Right forelimb (tissue), 1 donor: ENCODE measurements around the gene FEM1B.
"Not testable (repeated sequence)": the region's sequence is repeated elsewhere in the genome, so short reads cannot be mapped to it uniquely, and the experiment has no call there.

ENCODE experiments used
- DNase-seq: peaks from one replicate; pipeline ENCODE4 v3.0.0-alpha.2; 2018

FEM1B gene

DNA sequence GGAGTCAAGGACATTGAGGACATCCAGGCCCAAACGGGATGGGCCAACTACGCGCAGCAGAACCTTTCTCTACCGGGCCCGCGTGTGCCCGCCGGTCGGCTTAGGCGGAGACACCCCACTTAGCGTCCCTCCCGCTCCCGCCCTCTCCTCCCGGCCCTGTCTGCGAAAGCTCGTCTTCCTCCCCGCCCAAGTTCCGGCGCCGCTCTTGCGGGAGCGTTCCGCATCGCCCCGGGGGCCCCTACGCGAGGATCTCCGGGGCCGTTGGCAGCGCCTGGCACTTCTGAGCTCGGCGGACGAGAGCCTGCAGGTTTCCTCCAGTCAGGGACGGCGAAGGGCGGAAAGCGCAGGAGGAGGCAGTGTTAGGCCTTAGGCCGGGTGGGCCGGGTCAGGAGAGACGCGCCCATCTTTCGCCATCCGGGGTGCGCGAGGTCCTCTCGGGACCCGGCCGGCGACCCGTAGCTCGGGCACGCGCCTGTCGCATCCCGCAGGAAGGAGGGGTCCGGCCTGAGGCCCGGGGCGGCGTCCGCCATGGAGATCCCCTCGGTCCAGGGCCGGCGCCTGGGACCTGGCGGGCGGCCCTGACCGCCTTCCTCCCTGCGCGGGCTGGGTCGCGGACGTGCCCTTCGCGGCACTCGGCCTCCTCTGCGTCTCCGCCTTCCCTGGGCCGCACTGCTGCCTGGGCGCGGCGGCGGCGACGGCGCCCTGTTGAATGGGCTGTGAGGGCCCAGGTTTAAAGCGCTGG, at the start of gene FEM1B:
TSS of gene FEM1B (plus strand) at position 143 of the 742 bp plus-strand sequence. CDS start 673 bp downstream, outside the sequence.
- peak; percentile 96 for DNase-seq

DNA sequence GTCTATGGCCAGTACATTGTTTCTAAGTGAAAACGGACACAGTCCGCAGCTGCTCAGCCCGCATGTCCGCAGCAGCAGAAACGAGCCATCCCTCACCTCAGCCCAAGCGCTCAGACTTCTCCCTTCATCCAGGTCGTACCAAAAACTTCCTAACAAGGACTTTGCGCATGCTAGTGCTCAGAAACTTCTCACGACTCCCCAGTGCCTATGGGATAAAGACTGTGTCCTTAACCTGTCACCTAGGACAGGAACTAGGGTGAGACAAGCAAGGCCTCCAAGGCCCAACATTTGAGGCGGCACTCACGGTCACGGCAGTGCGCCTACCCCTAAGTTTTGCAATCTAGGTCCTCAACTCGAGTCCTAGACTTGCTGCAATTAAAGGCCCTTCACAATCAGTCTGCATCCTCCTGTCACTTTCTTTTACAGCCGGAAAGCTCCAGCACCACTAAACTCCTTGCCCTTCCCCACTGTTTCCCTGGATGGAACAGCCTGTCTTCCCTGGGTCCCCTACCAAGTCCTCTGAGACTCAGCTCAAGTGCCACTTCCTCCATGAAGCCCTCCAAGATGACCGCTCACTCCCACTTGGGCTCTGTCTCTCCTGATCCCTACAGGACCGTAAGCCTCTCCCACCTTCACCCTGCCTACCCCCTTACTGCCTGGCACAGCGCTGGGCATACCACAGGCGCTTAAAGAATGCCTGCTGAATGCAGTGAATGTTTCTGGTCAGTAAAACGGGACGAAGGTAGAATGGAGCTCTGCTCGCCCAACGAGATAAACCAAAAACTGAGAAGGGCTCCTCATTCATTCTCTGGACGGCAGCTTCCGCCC, 49.2 kb upstream of the FEM1B start:
- DNase-seq = no peak

GRCh38 chr15:68228971-68229385, 48.6 kb upstream of the FEM1B start:
- DNase-seq = peak; percentile 64

DNA sequence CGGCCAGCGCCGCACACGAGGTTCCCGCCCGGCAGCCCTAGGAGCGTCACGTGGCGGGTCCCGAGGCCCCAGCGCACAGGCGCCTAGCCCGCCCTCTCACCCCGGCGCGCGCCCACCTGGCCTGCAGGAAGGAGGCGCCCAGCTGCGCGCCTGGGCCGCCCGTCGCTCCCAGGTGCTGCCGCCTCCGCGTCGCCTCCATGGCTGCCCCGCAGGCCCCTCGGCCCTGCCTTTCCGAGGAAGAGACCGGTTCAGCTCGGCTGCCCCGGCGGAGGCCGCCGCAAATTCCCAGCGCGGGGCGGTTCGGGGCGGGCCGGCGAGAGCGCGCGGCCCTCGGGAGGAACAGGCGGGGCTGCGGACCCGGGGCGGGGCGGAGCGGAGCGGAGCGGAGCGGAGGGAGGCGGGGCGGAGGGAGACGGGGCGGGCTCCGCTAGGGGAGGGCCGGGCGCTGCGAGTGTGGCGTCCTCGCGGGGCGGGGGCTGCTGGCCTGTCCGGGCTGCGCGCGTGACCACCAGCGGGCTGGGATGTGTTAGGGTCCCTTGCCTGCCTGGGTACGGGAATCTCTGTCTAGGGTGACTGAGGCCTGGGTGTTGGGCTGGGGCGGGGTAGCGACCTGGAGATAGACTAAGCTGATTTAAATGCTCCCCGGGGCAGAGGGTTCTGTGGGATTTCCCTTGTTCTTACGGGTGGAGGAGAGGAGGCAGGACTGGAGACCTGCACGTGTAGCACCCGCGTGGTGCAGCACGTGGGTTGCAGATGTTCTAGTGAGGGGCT, 48.0 kb upstream of the FEM1B start, which contains the start of gene CLN6:
TSS of gene CLN6 (minus strand) at position 343 of the 771 bp plus-strand sequence. CDS start at position 199, 144 bp downstream.
- peak; percentile 89 for DNase-seq

GRCh38 chr15:68230157-68231100, 47.1 kb upstream of the FEM1B start:
- DNase-seq = no peak

DNA sequence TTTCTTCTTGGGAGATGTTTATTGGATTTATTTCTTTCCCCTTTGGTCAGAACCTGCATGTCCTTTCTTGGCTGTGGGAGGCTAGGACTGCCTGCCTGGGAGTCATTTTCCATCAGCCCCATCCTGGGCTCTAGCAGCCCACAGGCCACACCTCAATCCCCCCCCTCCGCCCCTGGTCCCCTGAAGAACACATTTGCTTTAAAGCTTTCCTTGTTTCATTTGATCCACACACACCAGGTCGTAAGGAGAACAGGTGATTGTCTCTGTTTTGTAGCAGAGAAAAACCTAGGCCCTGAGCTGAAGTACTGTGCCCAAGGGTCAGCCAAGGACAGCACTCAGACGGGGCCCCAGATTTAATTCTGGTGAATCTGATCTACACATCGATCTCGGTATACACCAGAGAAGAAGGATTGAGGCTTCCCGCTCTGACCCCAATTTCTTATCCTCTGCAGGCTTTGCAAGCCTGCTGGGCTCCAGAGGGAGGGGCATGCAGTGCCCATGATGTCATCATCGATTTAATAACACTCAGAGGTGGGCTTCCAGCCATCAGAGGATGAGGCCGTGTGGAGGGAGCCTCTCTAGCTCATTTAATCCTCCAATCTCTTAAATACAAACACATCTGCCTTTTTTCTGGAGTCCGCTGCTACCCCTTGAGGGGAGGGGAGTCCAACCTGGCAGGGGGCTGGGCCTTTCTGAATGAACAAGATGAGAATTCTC, 46.3 kb upstream of the FEM1B start:
- DNase-seq = no peak

DNA sequence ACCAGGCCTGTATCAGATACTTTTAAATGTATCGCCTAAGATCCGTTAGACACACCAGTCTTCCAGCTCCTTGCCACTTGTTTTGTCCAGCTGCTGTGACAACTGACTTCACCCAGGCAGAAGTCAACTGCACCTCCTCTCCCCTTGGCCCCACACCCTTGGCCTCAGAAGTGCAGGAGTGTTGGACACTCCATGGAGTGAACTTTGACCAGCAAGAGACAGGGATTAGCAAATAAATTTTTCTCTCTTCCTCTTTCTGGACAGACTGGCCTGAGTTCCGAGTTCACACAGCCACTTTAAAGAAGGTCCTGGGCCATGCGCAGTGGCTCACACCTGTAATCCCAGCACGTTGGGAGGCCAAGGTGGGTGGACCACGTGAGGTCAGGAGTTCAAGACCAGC, 45.1 kb upstream of the FEM1B start:
- no peak for DNase-seq

GRCh38 chr15:68232937-68233336, 44.6 kb upstream of the FEM1B start:
- DNase-seq = no peak

GRCh38 chr15:68234060-68234459, 43.5 kb upstream of the FEM1B start:
- DNase-seq = no peak

- not testable (repeated sequence) for DNase-seq
Measured at GRCh38 chr15:68234520-68234919, 43.0 kb upstream of the FEM1B start.

GRCh38 chr15:68235022-68235421, 42.5 kb upstream of the FEM1B start:
- DNase-seq = no peak

- no peak for DNase-seq
Measured at GRCh38 chr15:68239025-68239424, 38.5 kb upstream of the FEM1B start.

- no peak for DNase-seq
Measured at GRCh38 chr15:68241088-68241935, 36.2 kb upstream of the FEM1B start.

DNA sequence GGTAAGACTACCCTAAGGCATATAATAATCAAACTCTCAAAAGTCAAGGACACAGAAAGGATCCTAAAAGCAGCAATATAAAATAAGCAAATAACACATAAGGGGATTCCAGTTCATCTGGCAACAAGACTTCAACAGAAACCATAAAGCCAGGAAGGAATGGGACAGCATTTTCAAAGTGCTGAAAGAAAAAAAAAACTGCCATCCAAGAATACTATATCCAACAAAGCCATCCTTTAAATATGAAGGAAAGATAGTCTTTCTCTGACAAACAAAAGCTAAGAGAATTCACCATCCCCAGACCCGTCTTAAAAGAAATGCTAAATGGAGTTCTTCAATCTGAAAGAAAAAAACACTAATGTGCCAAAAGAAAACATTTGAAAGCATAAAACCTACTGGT, 33.3 kb upstream of the FEM1B start:
- no peak for DNase-seq

DNA sequence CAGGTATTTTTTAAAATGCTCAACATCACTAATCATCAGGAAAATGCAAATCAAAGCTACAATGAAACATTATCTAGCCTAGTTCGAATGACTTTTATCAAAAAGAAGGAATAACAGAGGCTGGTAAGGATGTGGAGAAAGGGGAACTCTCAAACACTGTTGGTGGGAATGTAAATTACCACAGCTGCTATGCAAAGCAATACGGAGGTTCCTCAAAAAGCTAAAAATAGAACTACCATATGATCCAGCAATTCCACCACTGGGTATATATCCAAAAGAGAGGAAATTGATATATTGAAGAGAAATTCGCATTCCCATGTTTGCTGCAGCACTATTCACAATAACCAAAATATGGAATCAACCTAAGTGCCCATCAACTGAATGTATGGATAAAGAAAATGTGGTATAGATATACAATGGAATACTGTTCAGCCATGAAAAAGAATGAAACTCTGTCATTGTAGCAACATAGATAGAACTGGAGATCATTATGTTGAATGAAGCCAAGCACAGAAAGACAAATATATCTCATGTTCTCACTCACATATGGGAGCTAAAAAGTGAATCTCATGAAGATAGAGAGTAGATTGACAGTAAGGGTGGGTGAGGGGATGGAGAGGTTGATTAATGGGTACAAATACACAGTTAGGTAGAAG, 28.4 kb upstream of the FEM1B start:
- no peak for DNase-seq

DNA sequence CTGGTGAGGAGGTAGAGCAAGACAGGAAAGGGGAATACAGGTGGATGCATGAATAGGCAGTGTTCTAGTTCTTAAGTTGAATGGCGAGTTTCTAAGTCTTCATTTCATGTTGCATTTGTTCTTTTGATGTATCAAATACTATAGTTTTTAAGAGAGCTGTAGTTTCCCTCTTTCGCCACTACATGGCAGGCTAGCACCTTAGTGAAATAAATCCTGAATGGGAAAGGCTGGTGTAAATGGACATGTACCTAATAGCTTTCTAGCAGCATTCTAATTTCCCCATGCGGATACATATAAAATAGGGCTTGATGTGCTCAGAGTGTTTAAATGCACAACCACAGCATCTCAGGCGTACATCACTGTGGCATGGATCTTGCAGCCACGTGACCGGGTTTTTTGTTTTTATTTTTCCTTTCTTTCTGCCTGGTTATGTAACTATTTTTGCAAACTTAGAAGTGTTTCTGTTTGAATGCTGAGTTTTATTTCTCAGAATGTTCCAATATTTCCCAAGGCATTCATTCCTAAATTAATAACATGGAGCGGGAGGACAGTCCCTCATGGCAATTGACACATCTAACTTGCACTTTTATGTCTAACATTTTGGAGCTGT, 24.5 kb upstream of the FEM1B start:
- DNase-seq = no peak

GRCh38 chr15:68256675-68257450, 20.7 kb upstream of the FEM1B start:
- DNase-seq = peak; percentile 87

GRCh38 chr15:68258692-68259091, 18.9 kb upstream of the FEM1B start:
- DNase-seq = no peak
